ENCODE measurements around the gene PRSS36.
A peak's percentile ranks its signal among the peaks of the same experiment; 100 is the strongest.
"Not testable (repeated sequence)": the region's sequence is repeated elsewhere in the genome, so short reads cannot be mapped to it uniquely, and the experiment has no call there.

Gene PRSS36

DNA sequence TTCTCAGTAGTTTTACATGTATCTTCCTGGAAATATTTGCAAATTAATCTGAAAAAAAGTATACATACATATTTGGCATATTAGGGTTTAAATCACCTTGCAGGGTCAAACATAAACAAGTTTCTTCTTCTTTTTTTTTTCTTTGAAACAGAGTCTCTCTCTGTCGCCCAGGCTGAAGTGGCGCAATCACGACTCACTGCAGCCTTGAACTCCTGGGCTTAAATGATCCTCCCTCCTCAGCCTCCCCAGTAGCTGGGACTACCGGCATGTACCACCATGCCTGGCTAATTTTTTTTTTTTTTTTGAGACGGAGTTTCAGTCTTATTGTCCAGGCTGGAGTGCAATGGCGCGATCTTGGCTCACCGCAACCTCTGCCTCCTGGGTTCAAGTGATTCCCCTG, 17.4 kb upstream of the PRSS36 start:
- no peak for DNase-seq (ENCODE audit: low spot score)
- H2AK5ac ChIP-seq (ENCODE audit: low read depth, low read length) = no peak overlapping the region
- H4K8ac ChIP-seq (ENCODE audit: low read depth, low read length) = no peak overlapping the region
- H3K4ac ChIP-seq (ENCODE audit: low read length) = no peak overlapping the region
- H2BK12ac ChIP-seq (ENCODE audit: low read length) = no peak overlapping the region
- peaks cover 0 to 3% (median 0%) of the 10 kb centered on the region in 3 experiments for H3K27me3 ChIP-seq (ENCODE audit: control insufficient read depth in 3 of 3, insufficient read depth in 3 of 3, low read depth in 1 of 3, low read length in 3 of 3)
- no peak overlapping the region for H2BK5ac ChIP-seq (ENCODE audit: low read length)
- H3K14ac ChIP-seq (ENCODE audit: low read length) = no peak overlapping the region
- no peak overlapping the region for H2BK15ac ChIP-seq (ENCODE audit: low read length)
- no peak overlapping the region for H3K4me2 ChIP-seq (ENCODE audit: insufficient read depth, low read length, poor library complexity, severe bottlenecking)
- no peak overlapping the region for H3K23ac ChIP-seq (ENCODE audit: low read depth, low read length, poor library complexity)
- no peak overlapping the region for H2AFZ ChIP-seq (ENCODE audit: low read length)
- no CpG with 5 or more reads among the region's 8 CpGs for WGBS, 2 donors (ENCODE audit: extremely low coverage in 2 of 2, insufficient read length in 2 of 2, insufficient replicate concordance in 1 of 2)
- no peak overlapping the region for H3K4me3 ChIP-seq (ENCODE audit: low read length in 2 of 2)
- H3K4me1 ChIP-seq (ENCODE audit: control insufficient read depth in 2 of 2, insufficient read depth in 1 of 2, low read depth in 1 of 2, low read length in 2 of 2) = peaks cover 3 to 5% of the 10 kb centered on the region in 2 donors
- no peak overlapping the region for H3K9ac ChIP-seq (ENCODE audit: low read depth, low read length, poor library complexity)
- H3K18ac ChIP-seq (ENCODE audit: low read length) = no peak overlapping the region
- no peak overlapping the region for H4K91ac ChIP-seq (ENCODE audit: low read depth, low read length, poor library complexity)
- H3K36me3 ChIP-seq (replicated peaks in 1 of 2; ENCODE audit: control insufficient read depth in 2 of 2, insufficient read depth in 2 of 2, low read length in 2 of 2) = no peaks in the 10 kb centered on the region
- no peaks in the 10 kb centered on the region for H3K79me1 ChIP-seq (ENCODE audit: low read depth, low read length)
- no peak overlapping the region for H3K27ac ChIP-seq (replicated peaks; ENCODE audit: low read length)
- no peak overlapping the region for H2BK120ac ChIP-seq (ENCODE audit: low read depth, low read length)
- H3K9me3 ChIP-seq (replicated peaks in 1 of 2; ENCODE audit: control insufficient read depth in 2 of 2, insufficient read depth in 1 of 2, low read depth in 1 of 2, low read length in 2 of 2) = peaks cover 0 to 5% of the 10 kb centered on the region in 2 donors

DNA sequence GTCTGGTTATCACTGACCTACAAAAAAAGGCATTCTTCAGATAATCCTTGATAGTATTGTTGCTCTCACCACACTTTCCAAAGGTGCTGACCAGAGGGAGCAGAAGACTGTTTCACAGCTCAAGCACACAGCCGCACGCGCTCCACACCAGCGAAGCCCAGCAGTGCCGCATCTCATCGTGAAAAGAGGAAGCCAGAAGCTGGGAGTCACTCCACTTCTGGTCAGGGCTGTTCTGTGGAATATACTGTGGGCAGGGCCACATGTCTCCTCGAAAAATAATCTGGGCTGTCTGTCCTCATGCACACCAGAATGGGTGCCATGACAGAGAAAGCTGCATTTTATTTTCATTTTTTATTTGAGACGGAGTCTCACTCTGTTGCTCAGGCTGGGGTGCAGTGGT, 7.3 kb upstream of the PRSS36 start:
- H3K4me3 ChIP-seq (ENCODE audit: low read length in 2 of 2) = no peak overlapping the region
- H2BK15ac ChIP-seq (ENCODE audit: low read length) = no peak overlapping the region
- DNase-seq (ENCODE audit: low spot score) = no peak
- no peak overlapping the region for H3K23ac ChIP-seq (ENCODE audit: low read depth, low read length, poor library complexity)
- peaks cover 0 to 3% (median 0%) of the 10 kb centered on the region in 3 experiments for H3K27me3 ChIP-seq (ENCODE audit: control insufficient read depth in 3 of 3, insufficient read depth in 3 of 3, low read depth in 1 of 3, low read length in 3 of 3)
- no peak overlapping the region for H3K14ac ChIP-seq (ENCODE audit: low read length)
- H4K8ac ChIP-seq (ENCODE audit: low read depth, low read length) = no peak overlapping the region
- peaks cover 0 to 4% of the 10 kb centered on the region in 2 donors for H3K4me1 ChIP-seq (ENCODE audit: control insufficient read depth in 2 of 2, insufficient read depth in 1 of 2, low read depth in 1 of 2, low read length in 2 of 2)
- H3K27ac ChIP-seq (replicated peaks; ENCODE audit: low read length) = no peak overlapping the region
- no peaks in the 10 kb centered on the region for H3K9me3 ChIP-seq (replicated peaks in 1 of 2; ENCODE audit: control insufficient read depth in 2 of 2, insufficient read depth in 1 of 2, low read depth in 1 of 2, low read length in 2 of 2)
- H3K4ac ChIP-seq (ENCODE audit: low read length) = no peak overlapping the region
- no CpG with 5 or more reads among the region's 8 CpGs for WGBS, 2 donors (ENCODE audit: extremely low coverage in 2 of 2, insufficient read length in 2 of 2, insufficient replicate concordance in 1 of 2)
- H3K18ac ChIP-seq (ENCODE audit: low read length) = peak overlapping the region; percentile 51
- H2BK5ac ChIP-seq (ENCODE audit: low read length) = no peak overlapping the region
- no peaks in the 10 kb centered on the region for H3K79me1 ChIP-seq (ENCODE audit: low read depth, low read length)
- H2AFZ ChIP-seq (ENCODE audit: low read length) = peak overlapping the region; percentile 19
- no peak overlapping the region for H2AK5ac ChIP-seq (ENCODE audit: low read depth, low read length)
- H2BK120ac ChIP-seq (ENCODE audit: low read depth, low read length) = no peak overlapping the region
- no peak overlapping the region for H3K9ac ChIP-seq (ENCODE audit: low read depth, low read length, poor library complexity)
- no peaks in the 10 kb centered on the region for H3K36me3 ChIP-seq (replicated peaks in 1 of 2; ENCODE audit: control insufficient read depth in 2 of 2, insufficient read depth in 2 of 2, low read length in 2 of 2)
- H2BK12ac ChIP-seq (ENCODE audit: low read length) = peak overlapping the region; percentile 31
- no peak overlapping the region for H4K91ac ChIP-seq (ENCODE audit: low read depth, low read length, poor library complexity)
- H3K4me2 ChIP-seq (ENCODE audit: insufficient read depth, low read length, poor library complexity, severe bottlenecking) = no peak overlapping the region

DNA sequence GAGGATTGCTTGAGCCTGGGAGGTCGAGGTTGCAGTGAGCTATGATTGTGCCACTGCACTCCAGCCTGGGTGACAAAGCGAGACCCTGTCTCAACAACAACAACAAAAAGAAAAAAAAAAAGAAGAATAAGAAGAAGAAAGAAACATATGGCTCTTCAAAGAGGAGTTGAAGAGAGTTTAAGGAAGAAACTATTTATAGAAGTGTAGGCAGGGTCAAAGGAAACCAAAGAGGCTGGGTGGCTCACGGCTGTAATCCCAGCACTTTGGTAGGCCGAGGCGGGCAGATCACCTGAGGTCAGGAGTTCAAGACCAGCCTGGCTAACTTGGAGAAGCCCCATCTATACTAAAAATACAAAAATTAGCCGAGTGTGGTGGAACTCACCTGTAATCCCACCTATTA, 1.1 kb upstream of the PRSS36 start:
- not testable (repeated sequence) for H3K4me2 ChIP-seq (ENCODE audit: insufficient read depth, low read length, poor library complexity, severe bottlenecking); H3K9me3 ChIP-seq (replicated peaks in 1 of 2; ENCODE audit: control insufficient read depth in 2 of 2, insufficient read depth in 1 of 2, low read depth in 1 of 2, low read length in 2 of 2); H3K18ac ChIP-seq (ENCODE audit: low read length); H3K4ac ChIP-seq (ENCODE audit: low read length); H3K9ac ChIP-seq (ENCODE audit: low read depth, low read length, poor library complexity); DNase-seq (ENCODE audit: low spot score); H3K27ac ChIP-seq (replicated peaks; ENCODE audit: low read length); H4K8ac ChIP-seq (ENCODE audit: low read depth, low read length); H3K23ac ChIP-seq (ENCODE audit: low read depth, low read length, poor library complexity); H4K91ac ChIP-seq (ENCODE audit: low read depth, low read length, poor library complexity); H3K36me3 ChIP-seq (replicated peaks in 1 of 2; ENCODE audit: control insufficient read depth in 2 of 2, insufficient read depth in 2 of 2, low read length in 2 of 2); H3K4me1 ChIP-seq (ENCODE audit: control insufficient read depth in 2 of 2, insufficient read depth in 1 of 2, low read depth in 1 of 2, low read length in 2 of 2); H2BK120ac ChIP-seq (ENCODE audit: low read depth, low read length); H3K79me1 ChIP-seq (ENCODE audit: low read depth, low read length); H2AK5ac ChIP-seq (ENCODE audit: low read depth, low read length); H2BK12ac ChIP-seq (ENCODE audit: low read length); H2BK5ac ChIP-seq (ENCODE audit: low read length); H3K4me3 ChIP-seq (ENCODE audit: low read length in 2 of 2); H2AFZ ChIP-seq (ENCODE audit: low read length); H3K14ac ChIP-seq (ENCODE audit: low read length); H2BK15ac ChIP-seq (ENCODE audit: low read length)
- H3K27me3 ChIP-seq (ENCODE audit: control insufficient read depth in 3 of 3, insufficient read depth in 3 of 3, low read depth in 1 of 3, low read length in 3 of 3) = peaks cover 0 to 41% (median 25%) of the 10 kb centered on the region in 3 experiments
- WGBS, 2 donors (ENCODE audit: extremely low coverage in 2 of 2, insufficient read length in 2 of 2, insufficient replicate concordance in 1 of 2) = no CpG with 5 or more reads among the region's 6 CpGs

DNA sequence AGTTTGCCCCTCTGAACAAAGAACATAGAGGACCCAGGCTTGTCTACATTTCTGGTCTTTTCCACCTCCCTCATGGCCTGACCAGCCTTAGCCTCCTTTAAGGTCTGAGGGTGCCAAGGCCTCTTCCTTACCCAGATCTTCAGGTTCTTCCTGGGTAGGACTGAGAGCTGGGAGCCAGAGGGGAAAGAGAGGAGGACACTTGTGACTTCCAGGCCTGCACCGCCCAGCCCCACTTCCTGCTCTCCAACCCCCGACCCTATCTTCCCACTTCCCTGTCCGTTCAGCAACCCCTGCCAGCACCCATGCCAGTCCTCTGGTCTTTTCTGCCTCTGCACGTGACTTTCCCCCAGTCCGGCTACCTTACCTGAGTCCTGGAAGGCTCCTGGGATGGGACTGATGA, 534 bp downstream of the PRSS36 start:
- Histone ChIP-seq H3K9me3 (replicated peaks in 1 of 2; ENCODE audit: control insufficient read depth in 2 of 2, insufficient read depth in 1 of 2, low read depth in 1 of 2, low read length in 2 of 2) (no peaks in the 10 kb centered on the region), H4K91ac (ENCODE audit: low read depth, low read length, poor library complexity) (no peak overlapping the region), H2BK15ac (ENCODE audit: low read length) (no peak overlapping the region), H3K14ac (ENCODE audit: low read length) (no peak overlapping the region), H3K4ac (ENCODE audit: low read length) (no peak overlapping the region), H4K8ac (ENCODE audit: low read depth, low read length) (no peak overlapping the region), H3K4me3 (ENCODE audit: low read length in 2 of 2) (no peak overlapping the region), H2AFZ (ENCODE audit: low read length) (peak overlapping the region; percentile 22), H3K27me3 (ENCODE audit: control insufficient read depth in 3 of 3, insufficient read depth in 3 of 3, low read depth in 1 of 3, low read length in 3 of 3) (peaks cover 0 to 48% (median 28%) of the 10 kb centered on the region in 3 experiments), H2BK12ac (ENCODE audit: low read length) (no peak overlapping the region), H2BK5ac (ENCODE audit: low read length) (no peak overlapping the region), H2BK120ac (ENCODE audit: low read depth, low read length) (no peak overlapping the region), H3K4me2 (ENCODE audit: insufficient read depth, low read length, poor library complexity, severe bottlenecking) (no peak overlapping the region), H3K4me1 (ENCODE audit: control insufficient read depth in 2 of 2, insufficient read depth in 1 of 2, low read depth in 1 of 2, low read length in 2 of 2) (peaks cover 0 to 3% of the 10 kb centered on the region in 2 donors), H3K79me1 (ENCODE audit: low read depth, low read length) (peaks cover 2% of the 10 kb centered on the region), H3K27ac (replicated peaks; ENCODE audit: low read length) (no peak overlapping the region), H3K18ac (ENCODE audit: low read length) (no peak overlapping the region), H3K23ac (ENCODE audit: low read depth, low read length, poor library complexity) (no peak overlapping the region), H2AK5ac (ENCODE audit: low read depth, low read length) (peak overlapping the region; percentile 4), H3K36me3 (replicated peaks in 1 of 2; ENCODE audit: control insufficient read depth in 2 of 2, insufficient read depth in 2 of 2, low read length in 2 of 2) (no peaks in the 10 kb centered on the region), H3K9ac (ENCODE audit: low read depth, low read length, poor library complexity) (no peak overlapping the region)
- DNase-seq (ENCODE audit: low spot score) = no peak
- no CpG with 5 or more reads among the region's 5 CpGs for WGBS, 2 donors (ENCODE audit: extremely low coverage in 2 of 2, insufficient read length in 2 of 2, insufficient replicate concordance in 1 of 2)
